Astrocyte (in vitro differentiated cells and primary cell): ENCODE measurements around the gene ADGRB3. TPM values are rescaled to one million over a fixed set of nuclear protein-coding genes. Genes with fewer than 3 reads are reported as not detected.

Experiments used
- DNase-seq: peaks from one replicate; pipeline ENCODE4 v3.0.0-alpha.2; 2010; ENCODE audit warnings: low read depth
- FAIRE-seq: peaks from 2 replicates; lab custom pipeline; 2011; peaks lifted over from hg19 to GRCh38; lab: Jason Lieb, UNC
- H2AFZ ChIP-seq: 2 replicates; pipeline ENCODE4 v1.6.0; 2012; ENCODE audit warnings: low read depth, low read length, inconsistent platforms
- H3K27ac ChIP-seq: 2 replicates; pipeline ENCODE4 v1.5.1; 2011; ENCODE audit warnings: low read depth, low read length, inconsistent platforms
- H3K27me3 ChIP-seq: 2 replicates; pipeline ENCODE4 v1.6.0; 2011; ENCODE audit warnings: low read length, inconsistent platforms; ENCODE audit not compliant: insufficient read depth
- H3K36me3 ChIP-seq: 2 replicates; pipeline ENCODE4 v1.5.1; 2011; ENCODE audit warnings: low read length, inconsistent platforms; ENCODE audit not compliant: insufficient read depth
- H3K4me1 ChIP-seq: 2 replicates; pipeline ENCODE4 v1.5.1; 2011; ENCODE audit warnings: low read length, inconsistent platforms; ENCODE audit not compliant: insufficient read depth
- H3K4me2 ChIP-seq: 2 replicates; pipeline ENCODE4 v1.6.0; 2012; ENCODE audit warnings: low read length, inconsistent platforms
- H3K4me3 ChIP-seq: 2 replicates; pipeline ENCODE4 v1.5.1; 2011; ENCODE audit warnings: low read depth, mild to moderate bottlenecking, low read length, inconsistent platforms; ENCODE audit not compliant: insufficient read depth
- H3K79me2 ChIP-seq: 2 replicates; pipeline ENCODE4 v1.6.0; 2012; ENCODE audit warnings: mild to moderate bottlenecking, low read length, inconsistent platforms; ENCODE audit not compliant: insufficient read depth
- H3K9ac ChIP-seq: 2 replicates; pipeline ENCODE4 v1.6.0; 2012; ENCODE audit warnings: mild to moderate bottlenecking, low read length, inconsistent platforms
- H3K9me3 ChIP-seq: 2 replicates; pipeline ENCODE4 v1.5.1; 2012; ENCODE audit warnings: low read depth, mild to moderate bottlenecking, low read length, inconsistent platforms; ENCODE audit not compliant: insufficient read depth
- H4K20me1 ChIP-seq: 2 replicates; pipeline ENCODE4 v1.6.0; 2012; ENCODE audit warnings: low read length, inconsistent platforms; ENCODE audit not compliant: insufficient read depth
- H3K27ac Mint-ChIP-seq: one replicate; pipeline ENCODE4 v1.8.0; 2021; ENCODE audit warnings: mild to moderate bottlenecking, mixed read lengths; ENCODE audit not compliant: unreplicated experiment
- H3K27me3 Mint-ChIP-seq: one replicate; pipeline ENCODE4 v1.8.0; 2021; ENCODE audit warnings: low read depth, mixed read lengths; ENCODE audit not compliant: unreplicated experiment
- H3K36me3 Mint-ChIP-seq: one replicate; pipeline ENCODE4 v1.8.0; 2021; ENCODE audit warnings: low read depth, mixed read lengths; ENCODE audit not compliant: unreplicated experiment
- H3K4me1 Mint-ChIP-seq: one replicate; pipeline ENCODE4 v1.8.0; 2021; ENCODE audit warnings: low read depth, mixed read lengths; ENCODE audit not compliant: unreplicated experiment
- H3K4me3 Mint-ChIP-seq: one replicate; pipeline ENCODE4 v1.8.0; 2021; ENCODE audit warnings: mild to moderate bottlenecking, moderate library complexity, mixed read lengths; ENCODE audit not compliant: unreplicated experiment
- H3K9me3 Mint-ChIP-seq: one replicate; pipeline ENCODE4 v1.8.0; 2021; ENCODE audit warnings: mild to moderate bottlenecking, mixed read lengths; ENCODE audit not compliant: unreplicated experiment
- CTCF ChIP-seq: IDR thresholded peaks from 2 replicates; pipeline ENCODE4 v1.5.1; 2011; ENCODE audit warnings: low read depth, mild to moderate bottlenecking, inconsistent platforms, low read length, moderate library complexity; ENCODE audit not compliant: insufficient read depth
- EZH2 ChIP-seq: IDR thresholded peaks from 2 replicates; pipeline ENCODE4 v1.6.1; 2012; ENCODE audit warnings: mild to moderate bottlenecking, low read length, inconsistent platforms; ENCODE audit not compliant: insufficient read depth
- total RNA-seq: library from RNA; stranded (reverse); gene quantifications from 2 replicates; pipeline ENCODE4 v1.2.1, GENCODE V29; 2021

ADGRB3 gene
- total RNA-seq, 1 donor from 2014 or later = 0.77 TPM

DNA sequence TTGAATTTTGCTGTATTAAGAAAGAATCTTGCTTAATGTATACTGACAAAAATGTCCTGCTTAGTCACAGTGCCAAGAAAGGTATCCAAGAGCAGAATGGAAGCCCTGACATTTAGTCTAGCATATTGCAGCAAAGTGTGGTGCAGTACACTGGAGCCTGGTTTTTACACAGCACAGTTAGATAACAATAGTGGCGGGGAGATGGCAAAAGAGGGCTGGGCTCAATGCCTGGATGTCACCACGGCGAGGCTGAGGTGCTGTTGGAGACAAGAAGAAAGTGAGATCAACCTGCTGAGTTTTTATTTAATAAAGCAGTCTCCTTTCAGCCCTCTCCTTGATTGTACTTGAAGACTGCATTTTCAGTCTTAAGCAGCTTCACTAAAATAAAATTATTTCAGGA is 735.7 kb downstream of the ADGRB3 start:
- H3K27me3 ChIP-seq = no peaks in the 10 kb centered on the region
- H3K27ac Mint-ChIP-seq = no peak overlapping the region
- H3K9me3 ChIP-seq = no peaks in the 10 kb centered on the region
- H3K27ac ChIP-seq = no peak overlapping the region
- TF ChIP-seq CTCF (no peak), EZH2 (no peak)
- no peaks in the 10 kb centered on the region for H4K20me1 ChIP-seq
- H3K36me3 Mint-ChIP-seq = no peaks in the 10 kb centered on the region
- H3K9ac ChIP-seq = no peak overlapping the region
- no peak overlapping the region for H3K4me2 ChIP-seq
- H2AFZ ChIP-seq = no peak overlapping the region
- H3K4me1 Mint-ChIP-seq = no peaks in the 10 kb centered on the region
- H3K4me3 ChIP-seq = no peak overlapping the region
- H3K36me3 ChIP-seq = no peaks in the 10 kb centered on the region
- no peaks in the 10 kb centered on the region for H3K27me3 Mint-ChIP-seq
- H3K79me2 ChIP-seq = no peaks in the 10 kb centered on the region
- H3K4me3 Mint-ChIP-seq = no peak overlapping the region
- DNase-seq (no peak), FAIRE-seq (no peak)
- H3K9me3 Mint-ChIP-seq = no peaks in the 10 kb centered on the region
- no peaks in the 10 kb centered on the region for H3K4me1 ChIP-seq

GRCh38 chr6:69378326-69378725 is 743.2 kb downstream of the ADGRB3 start:
- no peak overlapping the region for H3K27ac ChIP-seq
- H2AFZ ChIP-seq = no peak overlapping the region
- Mint-ChIP-seq H3K4me1 (no peaks in the 10 kb centered on the region), H3K4me3 (no peak overlapping the region), H3K27ac (no peak overlapping the region), H3K9me3 (no peaks in the 10 kb centered on the region), H3K36me3 (no peaks in the 10 kb centered on the region), H3K27me3 (no peaks in the 10 kb centered on the region)
- H3K36me3 ChIP-seq = no peaks in the 10 kb centered on the region
- no peaks in the 10 kb centered on the region for H3K79me2 ChIP-seq
- no peak overlapping the region for H3K4me2 ChIP-seq
- no peak overlapping the region for H3K4me3 ChIP-seq
- DNase-seq = no peak
- H3K9me3 ChIP-seq = no peaks in the 10 kb centered on the region
- no peaks in the 10 kb centered on the region for H4K20me1 ChIP-seq
- no peaks in the 10 kb centered on the region for H3K27me3 ChIP-seq
- H3K9ac ChIP-seq = no peak overlapping the region
- TF ChIP-seq CTCF = no peak
- no peak for TF ChIP-seq EZH2
- H3K4me1 ChIP-seq = no peaks in the 10 kb centered on the region
- no peak for FAIRE-seq

GRCh38 chr6:69379518-69379917 is 744.4 kb downstream of the ADGRB3 start:
- Mint-ChIP-seq H3K4me1 (no peaks in the 10 kb centered on the region), H3K27me3 (no peaks in the 10 kb centered on the region), H3K4me3 (no peak overlapping the region), H3K27ac (no peak overlapping the region), H3K36me3 (no peaks in the 10 kb centered on the region), H3K9me3 (no peaks in the 10 kb centered on the region)
- no peak for FAIRE-seq
- no peaks in the 10 kb centered on the region for H3K36me3 ChIP-seq
- H3K9me3 ChIP-seq = no peaks in the 10 kb centered on the region
- H3K4me2 ChIP-seq = no peak overlapping the region
- DNase-seq = no peak
- H4K20me1 ChIP-seq = no peaks in the 10 kb centered on the region
- no peak overlapping the region for H3K9ac ChIP-seq
- no peaks in the 10 kb centered on the region for H3K4me1 ChIP-seq
- no peak overlapping the region for H3K4me3 ChIP-seq
- no peak overlapping the region for H2AFZ ChIP-seq
- H3K27ac ChIP-seq = no peak overlapping the region
- TF ChIP-seq CTCF (no peak), EZH2 (no peak)
- H3K27me3 ChIP-seq = no peaks in the 10 kb centered on the region
- no peaks in the 10 kb centered on the region for H3K79me2 ChIP-seq
